Measurements from ENCODE around the gene TBC1D8.

Gene TBC1D8

DNA sequence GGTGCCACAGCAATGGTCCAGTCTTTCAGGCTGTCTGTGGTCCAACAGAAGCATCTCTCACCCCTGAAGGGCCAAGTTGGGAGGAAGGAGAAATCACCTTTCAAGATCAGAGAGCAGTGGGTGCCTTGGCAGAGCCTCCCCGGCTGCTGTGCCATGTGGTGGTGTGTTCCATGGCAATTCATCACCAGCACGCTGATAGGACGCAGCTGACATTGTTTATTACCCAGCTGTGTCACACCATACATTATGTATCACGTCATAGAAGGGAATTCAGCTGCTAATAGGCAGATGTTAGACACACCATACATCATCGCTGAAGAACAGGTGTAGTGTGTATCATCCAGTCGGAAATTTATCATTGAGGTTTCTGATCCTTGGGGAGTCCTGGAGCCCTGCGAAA, 178.7 kb downstream of the TBC1D8 start:
- no peak for DNase-seq

DNA sequence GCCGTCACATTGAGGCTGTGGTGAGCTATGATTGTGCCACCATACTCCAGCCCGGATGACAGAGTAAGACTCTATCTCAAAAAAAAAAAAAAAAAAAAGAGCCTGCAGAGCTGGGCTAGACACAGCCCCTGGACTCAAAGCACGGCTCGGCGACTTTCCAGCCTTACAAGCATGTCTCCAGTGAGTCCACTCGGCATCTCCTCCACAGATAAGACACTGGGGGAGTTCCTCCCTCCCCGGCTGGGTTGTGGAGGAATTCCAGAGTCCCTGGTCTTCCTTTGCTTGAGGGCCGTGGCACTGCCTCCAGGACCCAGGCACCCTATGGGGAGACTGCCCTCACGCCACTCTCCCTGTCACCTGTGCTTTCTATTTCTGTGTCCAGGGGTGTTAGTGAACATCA, 180.0 kb downstream of the TBC1D8 start:
- no peak for DNase-seq

DNA sequence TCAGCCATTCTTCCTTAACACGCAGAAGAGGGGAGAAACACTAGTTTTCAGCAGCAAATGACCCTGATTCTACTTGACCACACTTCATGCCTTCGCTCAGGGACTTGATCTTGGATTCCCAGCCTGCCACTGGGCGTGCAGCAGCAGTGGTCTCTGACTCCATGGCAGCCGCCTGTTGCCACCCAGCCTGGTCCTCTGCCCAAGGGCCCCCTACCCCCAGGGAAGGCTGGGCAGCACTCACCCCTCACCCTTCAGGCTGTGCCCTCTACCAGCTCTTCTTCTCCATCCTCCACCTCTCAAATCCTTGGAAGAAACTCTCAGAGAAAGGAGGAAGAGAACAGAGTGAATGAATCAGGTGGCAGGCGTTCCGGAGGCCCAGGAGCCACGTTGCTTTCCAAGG, 181.2 kb downstream of the TBC1D8 start:
- no peak for DNase-seq

DNA sequence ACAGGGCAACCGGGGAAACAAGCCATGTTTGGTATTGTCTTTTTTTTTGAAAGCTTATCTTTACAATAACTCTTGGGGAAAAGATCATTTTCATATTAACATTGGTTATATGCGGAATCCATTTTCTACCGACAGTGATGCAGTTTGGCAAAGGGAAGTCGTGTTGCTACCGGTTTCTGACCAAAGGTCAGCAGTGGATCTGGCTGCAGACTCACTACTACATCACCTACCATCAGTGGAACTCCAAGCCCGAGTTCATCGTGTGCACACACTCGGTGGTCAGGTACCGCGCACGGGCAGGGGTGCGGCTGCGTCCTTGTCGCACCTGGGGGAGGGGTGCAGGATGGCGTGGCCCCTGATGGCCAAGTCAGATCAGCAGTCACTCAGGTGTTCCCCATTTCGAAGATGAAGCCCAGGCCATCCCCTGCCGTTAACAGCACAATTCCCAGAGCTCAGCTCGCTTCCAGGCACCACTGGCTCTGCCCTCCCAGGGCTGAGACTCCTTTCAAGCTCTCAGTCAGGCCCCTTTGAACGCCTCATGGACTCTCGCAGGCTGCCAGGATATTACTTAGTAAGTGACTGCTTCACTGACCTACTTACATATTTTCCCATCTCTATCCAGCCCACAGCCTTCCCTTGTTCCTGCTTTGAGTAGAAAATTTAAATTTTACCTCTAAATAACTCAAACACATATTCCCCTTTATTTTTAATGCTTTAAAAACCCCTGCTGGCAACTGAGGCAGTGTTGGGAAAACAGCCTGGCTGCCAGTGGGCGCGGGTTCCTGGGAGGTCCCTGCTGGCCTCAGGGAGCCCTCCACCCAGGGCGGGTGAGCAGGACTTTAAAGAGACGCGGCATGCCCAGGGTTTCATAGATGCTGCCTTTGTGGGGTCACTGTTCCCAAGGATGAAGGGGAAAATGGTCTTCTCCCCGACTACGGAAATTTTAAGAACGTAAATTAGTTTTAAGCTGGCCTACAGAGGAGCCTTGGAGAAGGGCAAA, 182.7 kb downstream of the TBC1D8 start:
- DNase-seq, result no peak

DNA sequence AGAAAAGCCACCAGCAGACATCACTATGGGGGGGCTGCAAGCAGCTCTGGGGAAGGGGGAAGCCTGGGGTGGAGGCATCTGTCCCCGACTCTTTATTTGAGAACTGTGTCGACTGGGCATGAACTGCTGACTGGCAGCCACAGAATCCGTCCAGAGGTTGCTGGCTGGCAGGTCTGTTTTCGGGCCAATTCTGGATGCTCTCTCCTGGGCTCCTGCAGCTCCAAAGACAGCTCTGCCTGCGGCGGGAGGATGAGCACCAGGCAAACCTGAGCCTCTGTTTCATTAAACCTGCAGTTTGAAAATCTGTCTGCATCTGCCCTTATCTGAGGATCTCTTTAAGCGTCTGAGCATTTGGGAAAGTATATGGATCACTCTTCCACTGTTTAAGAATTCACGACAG, 183.5 kb downstream of the TBC1D8 start:
- no peak for DNase-seq

DNA sequence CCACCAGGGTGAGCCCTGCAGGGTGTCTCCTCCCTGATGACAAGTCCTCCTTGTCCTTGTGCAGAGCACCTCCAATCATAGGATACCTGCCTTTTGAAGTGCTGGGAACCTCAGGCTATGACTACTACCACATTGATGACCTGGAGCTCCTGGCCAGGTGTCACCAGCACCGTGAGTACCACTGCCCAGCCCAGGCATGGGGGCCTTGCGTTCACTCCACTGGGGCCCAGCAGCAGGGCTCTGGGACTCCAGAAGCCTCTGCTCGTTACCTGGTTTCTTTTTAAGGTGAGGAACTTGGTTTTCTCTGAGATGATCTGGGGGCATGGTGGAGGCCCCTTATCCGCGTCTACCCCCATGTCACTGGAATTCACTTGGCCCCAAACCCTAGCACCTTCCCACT, 185.6 kb downstream of the TBC1D8 start:
- no peak for DNase-seq

DNA sequence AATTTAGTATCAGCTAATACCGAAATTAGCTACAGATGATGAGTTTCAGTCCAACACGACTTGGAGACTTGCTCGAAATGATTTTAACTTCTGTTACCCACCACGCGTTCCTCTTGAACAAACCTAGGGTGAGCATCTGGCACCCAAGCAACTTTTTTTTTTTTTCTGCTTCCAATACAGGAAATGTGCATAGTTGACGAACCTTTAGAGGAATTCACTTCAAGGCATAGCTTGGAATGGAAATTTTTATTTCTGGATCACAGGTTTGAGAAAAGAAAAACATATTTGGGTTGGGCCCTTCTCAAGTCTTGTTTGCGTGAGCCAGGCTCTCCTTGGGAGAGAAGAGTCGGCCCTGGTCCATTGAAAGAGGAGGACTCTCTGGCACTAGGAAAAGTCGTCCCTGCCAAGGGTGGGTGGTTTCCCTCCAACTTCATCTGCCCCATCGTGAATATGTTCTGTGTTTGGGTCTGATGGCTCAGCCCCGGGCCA, 186.5 kb downstream of the TBC1D8 start:
- DNase-seq, result no peak

DNA sequence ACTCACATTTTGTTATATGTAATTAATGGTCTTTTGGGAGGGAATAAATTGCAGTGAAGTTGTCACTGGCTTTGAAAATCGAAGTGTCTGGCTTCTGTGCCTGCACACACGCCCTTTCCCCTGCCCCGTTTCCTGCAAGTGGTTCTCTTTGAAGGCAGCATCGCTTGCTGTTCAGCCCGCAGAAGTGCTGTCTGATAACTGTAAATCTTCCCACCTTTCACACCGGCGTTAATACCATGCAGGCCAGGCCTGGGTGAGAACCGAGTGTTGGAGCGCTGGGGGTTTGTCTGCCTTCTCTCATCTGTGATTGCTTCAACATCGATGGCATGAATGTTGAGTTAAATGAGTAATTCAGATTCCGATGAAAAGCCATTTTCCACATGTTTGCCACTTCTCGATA, 187.0 kb downstream of the TBC1D8 start:
- no peak for DNase-seq

DNA sequence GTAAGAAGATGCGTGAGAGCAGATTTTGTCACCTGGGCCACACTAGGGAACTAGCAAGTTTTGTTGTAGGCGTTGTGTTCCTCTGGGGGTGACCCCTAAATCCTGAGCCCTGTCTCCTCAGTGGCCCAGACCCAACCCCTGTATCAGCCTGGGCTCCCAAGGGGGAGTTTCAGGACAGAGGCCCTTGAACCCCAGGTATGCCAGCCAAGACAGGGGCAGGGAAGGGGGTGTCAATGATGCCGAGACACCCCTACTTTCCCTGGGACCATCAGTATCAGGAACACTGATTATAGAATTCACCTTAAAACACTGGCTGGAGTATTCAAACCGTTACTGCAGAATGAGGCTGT, 188.2 kb downstream of the TBC1D8 start:
- DNase-seq, result no peak

DNA sequence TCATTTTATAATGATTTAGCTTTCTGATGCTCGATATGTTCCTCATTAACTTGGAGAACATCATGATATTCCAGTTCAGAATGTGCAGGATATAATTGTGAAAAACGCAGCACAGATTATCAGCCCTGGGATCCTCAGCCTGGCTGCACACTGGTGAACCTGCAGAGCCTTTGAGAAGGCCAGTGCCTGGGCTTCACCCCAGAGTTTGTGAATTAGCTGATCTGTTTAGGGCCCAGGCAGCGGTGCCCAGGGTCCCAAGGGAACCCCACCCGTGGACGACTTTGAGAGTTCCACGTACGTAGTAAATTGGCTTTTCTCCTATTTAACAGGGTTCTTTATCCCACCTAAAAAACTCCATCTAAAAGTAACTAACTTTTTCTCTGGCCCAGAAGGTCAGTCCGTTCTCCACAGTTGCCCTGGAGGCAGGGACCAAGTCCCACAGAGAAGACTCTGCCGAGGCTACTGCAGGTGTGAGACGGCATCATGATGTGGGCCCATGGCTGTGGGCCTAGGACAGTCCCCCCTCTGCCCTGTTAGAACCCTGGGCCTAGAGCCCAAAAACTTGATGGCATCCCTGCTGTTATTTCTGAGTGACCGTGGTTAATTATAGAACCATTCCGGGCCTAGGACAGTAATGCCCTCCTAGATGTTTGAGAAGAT, 188.7 kb downstream of the TBC1D8 start:
- DNase-seq, result no peak

DNA sequence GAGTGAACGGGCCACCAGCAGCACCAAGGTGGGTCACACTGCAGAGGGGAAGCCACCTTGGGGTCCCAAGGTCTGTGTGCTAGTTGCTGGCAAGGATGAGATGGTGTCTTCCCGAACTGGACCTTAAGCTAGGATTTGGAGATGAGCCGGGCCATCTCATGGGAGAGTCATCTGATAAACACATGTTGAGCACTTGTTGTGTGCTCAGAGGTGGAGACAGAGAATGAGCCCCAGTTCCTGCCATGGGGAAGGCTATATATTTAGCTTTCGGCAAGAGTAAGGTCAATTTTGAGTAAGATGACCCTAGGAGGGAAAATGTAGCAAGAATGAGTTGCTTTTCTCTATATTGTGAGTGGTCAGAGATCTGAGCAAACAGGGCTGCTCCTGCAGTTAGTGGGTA, 190.5 kb downstream of the TBC1D8 start:
- DNase-seq, result no peak

DNA sequence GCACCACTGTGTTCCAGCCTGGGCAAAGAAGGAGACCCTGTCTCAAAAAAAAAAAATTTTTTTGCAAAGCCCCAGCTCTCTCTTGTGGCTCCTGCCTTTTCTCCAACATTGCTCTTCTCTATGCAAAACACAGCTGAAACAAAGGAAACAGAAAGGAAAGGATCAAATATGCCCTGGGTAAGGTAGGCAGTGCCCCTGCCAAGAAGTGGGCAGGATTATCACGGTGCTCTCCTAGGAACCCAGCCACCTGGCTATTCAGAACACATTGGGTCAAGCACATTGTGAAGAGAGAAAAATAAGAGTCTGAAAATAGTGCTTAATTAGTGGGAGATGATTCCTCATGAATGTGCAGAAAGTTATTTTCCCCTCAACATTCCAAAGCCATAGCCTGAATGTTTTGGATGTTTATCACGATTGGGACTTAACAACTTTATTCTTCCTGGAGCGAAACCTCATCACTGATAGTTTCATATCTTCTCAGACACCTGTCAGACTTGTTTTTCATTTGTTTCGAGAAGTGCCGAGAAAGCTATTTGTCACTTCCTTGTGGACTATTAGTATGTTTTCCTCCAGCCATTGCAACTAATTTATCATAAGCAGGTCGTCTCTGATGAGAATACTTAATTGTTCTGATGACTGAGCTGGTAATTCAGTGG, 191.8 kb downstream of the TBC1D8 start:
- no peak for DNase-seq

DNA sequence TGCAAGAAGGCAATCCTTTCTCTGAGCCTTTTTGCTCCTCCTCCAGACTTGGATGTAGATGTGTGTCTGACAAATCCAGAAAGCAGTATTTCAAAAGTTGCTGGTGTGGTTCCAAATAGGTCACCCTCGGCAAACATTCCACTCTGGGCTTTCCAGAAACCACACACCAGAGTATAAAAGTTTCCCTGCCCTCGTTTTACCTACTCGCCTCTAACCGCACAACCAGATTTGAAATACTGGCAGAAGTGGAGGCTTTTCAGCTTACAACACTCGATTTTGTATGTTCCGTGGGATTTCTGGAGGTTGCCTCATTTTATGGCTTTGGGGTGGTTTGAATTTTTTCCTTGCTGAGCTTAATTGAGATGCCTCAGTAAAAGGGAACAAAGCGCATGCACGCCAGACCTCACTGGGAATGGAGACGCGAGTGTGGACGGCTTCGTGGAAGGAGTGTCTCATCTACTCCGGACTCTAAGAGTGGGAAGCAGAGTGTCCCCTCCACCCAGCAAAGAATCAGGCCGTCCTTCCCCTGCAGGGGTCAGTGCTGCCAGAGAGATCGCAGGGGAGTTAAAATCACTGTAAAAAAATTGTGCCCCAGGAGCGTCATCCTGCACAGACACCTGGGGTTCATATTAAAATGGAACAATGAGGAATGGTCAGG, 193.1 kb downstream of the TBC1D8 start:
- no peak for DNase-seq
